ENCODE data around the gene LRRTM4.

DNA sequence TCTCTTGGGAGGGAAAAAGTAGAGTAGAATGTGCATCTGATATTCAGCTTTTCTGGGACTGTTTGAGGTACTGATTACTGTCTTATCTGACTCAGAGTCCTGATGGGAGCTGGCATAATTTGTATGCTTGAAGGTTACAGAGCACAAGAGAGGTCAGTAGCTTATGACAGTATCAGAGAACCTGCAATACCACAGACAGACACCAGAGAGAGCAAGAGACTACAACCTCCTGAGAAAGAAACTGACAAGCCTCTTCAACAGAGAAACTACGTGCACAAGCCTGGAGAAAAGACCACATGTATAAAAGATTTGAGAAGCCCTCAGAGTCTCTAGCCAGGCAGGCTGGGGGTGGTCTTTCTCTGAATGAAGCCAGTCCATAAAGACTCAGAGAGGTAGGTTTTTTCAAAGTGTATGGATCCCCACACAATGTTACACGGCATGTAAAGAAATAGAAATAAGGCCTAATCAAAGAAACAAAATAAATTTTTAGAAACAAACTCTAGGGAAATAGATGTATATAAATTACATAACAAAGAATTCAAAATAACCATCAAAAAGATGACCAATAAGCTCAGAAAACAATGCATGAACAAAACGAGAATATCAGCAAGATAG lies 568.3 kb downstream of the LRRTM4 start:
- TF ChIP-seq, protein P1, sequence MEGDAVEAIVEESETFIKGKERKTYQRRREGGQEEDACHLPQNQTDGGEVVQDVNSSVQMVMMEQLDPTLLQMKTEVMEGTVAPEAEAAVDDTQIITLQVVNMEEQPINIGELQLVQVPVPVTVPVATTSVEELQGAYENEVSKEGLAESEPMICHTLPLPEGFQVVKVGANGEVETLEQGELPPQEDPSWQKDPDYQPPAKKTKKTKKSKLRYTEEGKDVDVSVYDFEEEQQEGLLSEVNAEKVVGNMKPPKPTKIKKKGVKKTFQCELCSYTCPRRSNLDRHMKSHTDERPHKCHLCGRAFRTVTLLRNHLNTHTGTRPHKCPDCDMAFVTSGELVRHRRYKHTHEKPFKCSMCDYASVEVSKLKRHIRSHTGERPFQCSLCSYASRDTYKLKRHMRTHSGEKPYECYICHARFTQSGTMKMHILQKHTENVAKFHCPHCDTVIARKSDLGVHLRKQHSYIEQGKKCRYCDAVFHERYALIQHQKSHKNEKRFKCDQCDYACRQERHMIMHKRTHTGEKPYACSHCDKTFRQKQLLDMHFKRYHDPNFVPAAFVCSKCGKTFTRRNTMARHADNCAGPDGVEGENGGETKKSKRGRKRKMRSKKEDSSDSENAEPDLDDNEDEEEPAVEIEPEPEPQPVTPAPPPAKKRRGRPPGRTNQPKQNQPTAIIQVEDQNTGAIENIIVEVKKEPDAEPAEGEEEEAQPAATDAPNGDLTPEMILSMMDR (IDR thresholded peaks at IDR 0.05): peak in 2 of 3 experiments; percentile 11 to 36
- no peak for TF ChIP-seq POLR2AphosphoS5 (IDR thresholded peaks at IDR 0.05; ENCODE audit: insufficient read depth in 1 of 2, low read depth in 1 of 2)

Measured in vagina (tissue), 2 donors.